Subcutaneous abdominal adipose tissue (tissue), 5 donors: Measurements from ENCODE around the gene KDM1B.
"Not testable (repeated sequence)": the region's sequence is repeated elsewhere in the genome, so short reads cannot be mapped to it uniquely, and the experiment has no call there.

Source experiments
- H3K27ac ChIP-seq: one replicate; pipeline ENCODE4 v1.7.0; 2013; ENCODE audit warnings: low read depth, mild to moderate bottlenecking, inconsistent platforms, low read length, moderate library complexity
- H3K27me3 ChIP-seq, 5 donors: one replicate each; pipeline ENCODE4 v1.7.0; 2013; ENCODE audit warnings: low read length in 5 of 5, inconsistent platforms in 1 of 5; ENCODE audit not compliant: control insufficient read depth in 5 of 5, insufficient read depth in 4 of 5
- H3K36me3 ChIP-seq, 5 donors: one replicate each; pipeline ENCODE4 v1.7.0; 2013; ENCODE audit warnings: low read length in 5 of 5; ENCODE audit not compliant: control insufficient read depth in 5 of 5, insufficient read depth in 5 of 5
- H3K4me1 ChIP-seq, 5 donors: one replicate each; pipeline ENCODE4 v1.7.0; 2013; ENCODE audit warnings: low read length in 5 of 5, mild to moderate bottlenecking in 3 of 5, moderate library complexity in 1 of 5; ENCODE audit not compliant: control insufficient read depth in 5 of 5, insufficient read depth in 5 of 5
- H3K4me3 ChIP-seq, 5 donors: one replicate each; pipeline ENCODE4 v1.7.0; 2013; ENCODE audit warnings: low read length in 5 of 5, low read depth in 1 of 5
- H3K9ac ChIP-seq, 5 donors: one replicate each; pipeline ENCODE4 v1.7.0; 2013; ENCODE audit warnings: low read length in 5 of 5, mild to moderate bottlenecking in 4 of 5, moderate library complexity in 3 of 5
- H3K9me3 ChIP-seq, 5 donors: one replicate each; pipeline ENCODE4 v1.7.0; 2013; ENCODE audit warnings: low read length in 5 of 5; ENCODE audit not compliant: control insufficient read depth in 5 of 5
- donor health status: healthy.
- donor health status: healthy.
- donor health status: healthy.
- donor health status: healthy.
- donor health status: healthy.

Gene KDM1B

GRCh38 chr6:18147160-18147559, 8.1 kb upstream of the KDM1B start:
- H3K4me1 ChIP-seq, result no peaks in the 10 kb centered on the region
- peaks cover 4 to 18% (median 8%) of the 10 kb centered on the region in 5 donors for H3K36me3 ChIP-seq

GRCh38 chr6:18147616-18148015, 7.6 kb upstream of the KDM1B start:
- H3K27me3 ChIP-seq, result no peaks in the 10 kb centered on the region
- H3K9ac ChIP-seq, result no peak overlapping the region
- H3K4me3 ChIP-seq, result no peak overlapping the region
- H3K4me1 ChIP-seq, result no peaks in the 10 kb centered on the region
- no peaks in the 10 kb centered on the region for H3K9me3 ChIP-seq
- no peak overlapping the region for H3K27ac ChIP-seq
- H3K36me3 ChIP-seq, result peaks cover 1 to 17% (median 4%) of the 10 kb centered on the region in 5 donors

More at GRCh38 chr6:18147160-18147559, 8.1 kb upstream of the KDM1B start:
- no peak overlapping the region for H3K9ac ChIP-seq
- H3K9me3 ChIP-seq, result no peaks in the 10 kb centered on the region
- no peaks in the 10 kb centered on the region for H3K27me3 ChIP-seq
- no peak overlapping the region for H3K27ac ChIP-seq
- no peak overlapping the region for H3K4me3 ChIP-seq

- Histone ChIP-seq H3K9ac (no peak overlapping the region), H3K36me3 (peaks cover 0 to 11% (median 0%) of the 10 kb centered on the region in 5 donors), H3K27me3 (no peaks in the 10 kb centered on the region), H3K27ac (no peak overlapping the region), H3K4me1 (peaks cover 0 to 4% (median 3%) of the 10 kb centered on the region in 5 donors), H3K9me3 (no peaks in the 10 kb centered on the region), H3K4me3 (no peak overlapping the region)
Measured at GRCh38 chr6:18148304-18149025, 6.8 kb upstream of the KDM1B start.

- not testable (repeated sequence) for H3K4me3 ChIP-seq, H3K9me3 ChIP-seq, H3K27ac ChIP-seq, H3K9ac ChIP-seq, H3K36me3 ChIP-seq, H3K27me3 ChIP-seq
- H3K4me1 ChIP-seq, result peaks cover 0 to 26% (median 21%) of the 10 kb centered on the region in 5 donors
Measured at GRCh38 chr6:18151391-18151790, 3.8 kb upstream of the KDM1B start.

- H3K27ac ChIP-seq, result no peak overlapping the region
- no peaks in the 10 kb centered on the region for H3K27me3 ChIP-seq
- H3K9me3 ChIP-seq, result no peaks in the 10 kb centered on the region
- H3K4me3 ChIP-seq, result no peak overlapping the region
- peaks cover 0 to 5% (median 0%) of the 10 kb centered on the region in 5 donors for H3K36me3 ChIP-seq
- peaks cover 0 to 27% (median 21%) of the 10 kb centered on the region in 5 donors for H3K4me1 ChIP-seq
- H3K9ac ChIP-seq, result no peak overlapping the region
Measured at GRCh38 chr6:18151801-18152200, 3.4 kb upstream of the KDM1B start.

- Histone ChIP-seq H3K4me1 (peaks cover 0 to 27% (median 21%) of the 10 kb centered on the region in 5 donors), H3K9ac (no peak overlapping the region), H3K4me3 (no peak overlapping the region), H3K36me3 (peaks cover 0 to 3% (median 0%) of the 10 kb centered on the region in 5 donors), H3K9me3 (no peaks in the 10 kb centered on the region), H3K27ac (no peak overlapping the region), H3K27me3 (no peaks in the 10 kb centered on the region)
Measured at GRCh38 chr6:18153311-18153703, 1.9 kb upstream of the KDM1B start.

GRCh38 chr6:18154507-18155149, 594 bp upstream of the KDM1B start, which contains the start of gene TPMT:
TSS of gene TPMT (minus strand) at chr6:18155077. CDS start at chr6:18149127, 5,950 bp downstream.
- H3K9me3 ChIP-seq, result no peaks in the 10 kb centered on the region
- peaks cover 0 to 27% (median 21%) of the 10 kb centered on the region in 5 donors for H3K4me1 ChIP-seq
- H3K4me3 ChIP-seq, result peak within 1 kb of the TSS; percentile 94 to 97 (median 96)
- H3K27ac ChIP-seq, result peak within 1 kb of the TSS; percentile 50
- no peaks in the 10 kb centered on the region for H3K36me3 ChIP-seq
- peak within 1 kb of the TSS; percentile 44 to 91 (median 86) for H3K9ac ChIP-seq
- no peaks in the 10 kb centered on the region for H3K27me3 ChIP-seq

GRCh38 chr6:18155864-18156421, 721 bp downstream of the KDM1B start:
- Histone ChIP-seq H3K9ac (peak overlapping the region in 4 of 5 donors; percentile 77 to 88 (median 78)), H3K9me3 (no peaks in the 10 kb centered on the region), H3K27me3 (no peaks in the 10 kb centered on the region), H3K36me3 (peaks cover under 1 to 7% (median 2%) of the 10 kb centered on the region in 5 donors), H3K4me3 (peak overlapping the region; percentile 76 to 96 (median 94)), H3K27ac (peak overlapping the region; percentile 50), H3K4me1 (peaks cover 0 to 27% (median 21%) of the 10 kb centered on the region in 5 donors)

GRCh38 chr6:18160911-18161310, 5.7 kb downstream of the KDM1B start:
- H3K4me3 ChIP-seq, result no peak overlapping the region
- no peak overlapping the region for H3K9ac ChIP-seq
- H3K36me3 ChIP-seq, result peaks cover 13 to 40% (median 26%) of the 10 kb centered on the region in 5 donors
- H3K27ac ChIP-seq, result no peak overlapping the region
- peaks cover 0 to 7% (median 5%) of the 10 kb centered on the region in 5 donors for H3K4me1 ChIP-seq
- H3K27me3 ChIP-seq, result no peaks in the 10 kb centered on the region
- H3K9me3 ChIP-seq, result no peaks in the 10 kb centered on the region

- Histone ChIP-seq H3K4me3 (no peak overlapping the region), H3K27ac (no peak overlapping the region), H3K27me3 (no peaks in the 10 kb centered on the region), H3K4me1 (peaks cover 0 to 2% (median 0%) of the 10 kb centered on the region in 5 donors), H3K36me3 (peaks cover 17 to 45% (median 27%) of the 10 kb centered on the region in 5 donors), H3K9ac (no peak overlapping the region), H3K9me3 (no peaks in the 10 kb centered on the region)
Measured at GRCh38 chr6:18161431-18161830, 6.2 kb downstream of the KDM1B start.
